ENCODE data around the gene CIP2A. TPM values are rescaled to one million over a fixed set of nuclear protein-coding genes. Genes with fewer than 3 reads are reported as not detected.

CIP2A gene
- total RNA-seq: 13.1 and 17.2 TPM in 2 replicates

GRCh38 chr3:108589081-108589997 is at the start of gene CIP2A, which contains the start of gene DZIP3:
CIP2A (minus strand) TSS chr3:108589438; CDS start chr3:108589375, 63 bp downstream.
DZIP3 (plus strand) TSS chr3:108589722; CDS start chr3:108605407, 15,685 bp downstream.

DNA sequence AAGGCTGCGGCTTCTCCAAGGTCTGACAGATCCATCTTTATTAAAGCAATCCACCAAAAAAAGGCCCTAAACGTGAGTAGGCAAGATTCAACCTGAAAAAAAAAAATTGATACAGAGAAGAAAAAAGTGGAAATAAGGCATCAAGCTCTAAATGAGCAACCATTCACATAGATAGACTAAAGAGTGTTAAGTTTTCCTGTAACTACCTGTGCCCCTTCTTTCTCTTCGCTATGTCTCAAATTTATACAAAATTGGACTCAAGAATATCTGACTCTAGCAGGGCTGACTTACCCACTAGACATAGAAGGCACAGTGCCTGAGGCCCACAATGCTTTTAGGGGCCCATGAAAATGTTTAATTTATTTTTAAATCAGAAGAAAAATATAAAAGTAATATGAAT is 78.7 kb downstream of the CIP2A start, which contains the start of gene MYH15:
MYH15 (minus strand) TSS at position 101 of the 400 bp plus-strand sequence; CDS start at position 35, 66 bp downstream.

Small RNA genes lying within 50 kb of the gene (small RNA-seq; reads per million reads assigned to genes)
- gene RF00156: not detected

Other genes with a start within 250 kb of the CIP2A start
- gene MYH15, start 78.8 kb downstream of the CIP2A start, total RNA-seq: 0.13 and 0.22 TPM in 2 replicates
- 15.8 and 19.8 TPM in 2 replicates for gene DZIP3, start 284 bp upstream of the CIP2A start, total RNA-seq
- gene RETNLB, start 168.0 kb upstream of the CIP2A start, total RNA-seq: not detected in 2 replicates
- gene TRAT1, start 233.3 kb upstream of the CIP2A start, total RNA-seq: not detected in 2 replicates

All from articular chondrocyte of knee joint (primary cell).